Measurements from ENCODE around the gene CABLES1. TPM values are rescaled to one million over a fixed set of nuclear protein-coding genes. Genes with fewer than 3 reads are reported as not detected.

CABLES1 gene
- total and polyA plus RNA-seq, 3 donors from 2014 or later = 6.2 to 15.8 (median 12.0) TPM

DNA sequence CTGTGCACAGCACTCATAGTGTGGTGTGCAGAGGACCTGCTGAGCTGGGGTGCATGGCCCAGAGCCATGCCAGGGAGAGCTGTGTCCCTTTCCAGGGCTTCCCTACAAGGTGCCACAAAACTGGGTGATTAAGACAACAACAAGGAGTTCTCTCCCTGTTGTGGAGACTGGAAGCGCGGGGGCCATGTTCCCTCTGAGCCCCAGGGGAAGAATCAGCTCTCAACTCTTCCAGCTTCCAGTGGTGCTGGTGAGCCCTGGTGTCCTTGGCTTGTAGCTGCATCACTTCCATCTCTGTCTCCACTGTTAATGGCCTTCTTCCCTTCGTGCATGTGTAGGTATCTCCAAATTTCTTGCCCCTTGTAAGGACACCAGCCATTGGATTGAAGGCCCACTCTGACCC lies 73.3 kb downstream of the CABLES1 start:
- Histone ChIP-seq H3K4me3 (no peak overlapping the region), H3K4me1 (peaks cover 7% of the 10 kb centered on the region), H3K9me3 (no peaks in the 10 kb centered on the region), H3K27ac (no peak overlapping the region), H3K36me3 (ENCODE audit: low read depth, missing control alignments) (no peaks in the 10 kb centered on the region), H3K27me3 (no peaks in the 10 kb centered on the region)
- TF ChIP-seq POLR2A (IDR thresholded peaks at IDR 0.05) = no peak
- TF ChIP-seq, protein P1, sequence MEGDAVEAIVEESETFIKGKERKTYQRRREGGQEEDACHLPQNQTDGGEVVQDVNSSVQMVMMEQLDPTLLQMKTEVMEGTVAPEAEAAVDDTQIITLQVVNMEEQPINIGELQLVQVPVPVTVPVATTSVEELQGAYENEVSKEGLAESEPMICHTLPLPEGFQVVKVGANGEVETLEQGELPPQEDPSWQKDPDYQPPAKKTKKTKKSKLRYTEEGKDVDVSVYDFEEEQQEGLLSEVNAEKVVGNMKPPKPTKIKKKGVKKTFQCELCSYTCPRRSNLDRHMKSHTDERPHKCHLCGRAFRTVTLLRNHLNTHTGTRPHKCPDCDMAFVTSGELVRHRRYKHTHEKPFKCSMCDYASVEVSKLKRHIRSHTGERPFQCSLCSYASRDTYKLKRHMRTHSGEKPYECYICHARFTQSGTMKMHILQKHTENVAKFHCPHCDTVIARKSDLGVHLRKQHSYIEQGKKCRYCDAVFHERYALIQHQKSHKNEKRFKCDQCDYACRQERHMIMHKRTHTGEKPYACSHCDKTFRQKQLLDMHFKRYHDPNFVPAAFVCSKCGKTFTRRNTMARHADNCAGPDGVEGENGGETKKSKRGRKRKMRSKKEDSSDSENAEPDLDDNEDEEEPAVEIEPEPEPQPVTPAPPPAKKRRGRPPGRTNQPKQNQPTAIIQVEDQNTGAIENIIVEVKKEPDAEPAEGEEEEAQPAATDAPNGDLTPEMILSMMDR (IDR thresholded peaks at IDR 0.05) = no peak
- intact Hi-C loops (cut with DNase I; ENCODE audit: low total_unique reads) = no loop called here
- WGBS, 2 donors = 96 to 97% methylated on average over 3 of the region's 3 CpGs
- no peak for DNase-seq

DNA sequence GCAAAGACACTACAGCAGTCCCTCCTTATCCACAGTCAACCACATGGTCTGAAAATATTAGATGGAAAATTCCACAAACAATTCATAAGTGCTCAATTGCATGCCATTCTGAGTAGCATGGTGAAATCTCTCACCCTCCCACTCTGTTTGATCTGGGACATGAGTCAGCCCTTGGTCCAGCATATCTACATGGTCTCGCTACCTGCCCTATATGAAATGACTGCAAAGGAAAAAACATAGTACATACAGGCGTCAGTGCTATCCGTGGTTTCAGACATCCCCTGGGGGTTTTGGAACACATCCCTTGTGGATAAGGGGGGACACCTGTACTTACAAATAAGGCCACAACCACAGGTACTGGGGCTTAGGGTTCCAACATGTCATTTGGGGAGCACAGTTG lies 73.7 kb downstream of the CABLES1 start:
- intact Hi-C loops (cut with DNase I; ENCODE audit: low total_unique reads) = no loop called here
- H3K4me1 ChIP-seq = peaks cover 7% of the 10 kb centered on the region
- H3K27me3 ChIP-seq = no peaks in the 10 kb centered on the region
- H3K4me3 ChIP-seq = no peak overlapping the region
- H3K27ac ChIP-seq = no peak overlapping the region
- TF ChIP-seq, protein P1 (IDR thresholded peaks at IDR 0.05) = no peak
- TF ChIP-seq POLR2A (IDR thresholded peaks at IDR 0.05) = no peak
- DNase-seq = no peak
- 97 to 99% methylated on average over 3 of the region's 3 CpGs for WGBS, 2 donors
- H3K9me3 ChIP-seq = no peaks in the 10 kb centered on the region
- no peaks in the 10 kb centered on the region for H3K36me3 ChIP-seq (ENCODE audit: low read depth, missing control alignments)

DNA sequence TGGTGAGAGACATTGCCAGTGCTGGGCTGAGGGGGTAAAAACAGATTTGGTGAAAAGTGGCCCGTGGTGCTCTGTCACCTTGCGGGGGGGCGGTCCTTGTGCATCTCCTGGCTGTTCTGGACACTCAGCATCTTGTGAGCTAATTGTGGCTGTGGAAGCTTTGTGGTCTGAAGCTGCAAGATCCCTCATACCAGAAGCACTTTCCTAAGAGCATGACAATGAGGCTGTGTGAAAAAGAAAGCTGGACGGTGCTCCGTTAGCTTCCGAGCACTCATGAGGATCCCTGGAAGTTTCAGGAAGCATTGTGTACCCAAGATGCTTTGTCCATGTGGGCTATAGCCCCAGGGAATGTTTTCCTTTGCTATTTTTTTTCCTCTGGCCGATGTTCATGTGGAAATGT lies 74.5 kb downstream of the CABLES1 start:
- no peak overlapping the region for H3K4me3 ChIP-seq
- no peak for DNase-seq
- H3K27ac ChIP-seq = no peak overlapping the region
- no peaks in the 10 kb centered on the region for H3K9me3 ChIP-seq
- no peaks in the 10 kb centered on the region for H3K36me3 ChIP-seq (ENCODE audit: low read depth, missing control alignments)
- TF ChIP-seq POLR2A (IDR thresholded peaks at IDR 0.05) = no peak
- TF ChIP-seq, protein P1 (IDR thresholded peaks at IDR 0.05) = no peak
- peaks cover 7% of the 10 kb centered on the region for H3K4me1 ChIP-seq
- WGBS, 2 donors = 76 to 77% methylated on average over 7 of the region's 7 CpGs
- no peaks in the 10 kb centered on the region for H3K27me3 ChIP-seq
- intact Hi-C loops (cut with DNase I; ENCODE audit: low total_unique reads) = no loop called here

DNA sequence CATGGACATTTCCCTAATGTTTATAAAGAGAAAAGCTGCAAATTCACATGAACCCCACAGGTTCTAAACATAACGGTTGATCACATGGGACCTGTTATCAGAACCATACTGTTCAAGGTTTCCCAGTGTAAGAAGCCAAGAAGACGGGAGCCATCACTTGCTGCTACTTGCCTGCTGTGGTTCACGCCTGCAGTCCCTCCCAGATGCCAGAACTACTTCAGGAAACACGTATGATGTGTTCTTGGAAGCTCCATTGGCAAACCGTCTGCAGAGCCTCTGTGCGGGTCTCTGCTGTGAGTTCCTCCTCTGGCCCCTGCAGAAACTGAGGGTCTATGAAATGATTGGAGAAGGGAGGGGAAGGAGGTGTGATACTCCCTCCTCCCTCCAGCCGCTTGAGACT lies 75.2 kb downstream of the CABLES1 start:
- Histone ChIP-seq H3K4me1 (peaks cover 7% of the 10 kb centered on the region), H3K4me3 (no peak overlapping the region), H3K27ac (no peak overlapping the region), H3K9me3 (no peaks in the 10 kb centered on the region), H3K27me3 (no peaks in the 10 kb centered on the region), H3K36me3 (ENCODE audit: low read depth, missing control alignments) (no peaks in the 10 kb centered on the region)
- 57 to 64% methylated on average over 7 of the region's 7 CpGs for WGBS, 2 donors
- intact Hi-C loops (cut with DNase I; ENCODE audit: low total_unique reads) = no loop called here
- TF ChIP-seq, protein P1 (IDR thresholded peaks at IDR 0.05) = no peak
- no peak for DNase-seq

DNA sequence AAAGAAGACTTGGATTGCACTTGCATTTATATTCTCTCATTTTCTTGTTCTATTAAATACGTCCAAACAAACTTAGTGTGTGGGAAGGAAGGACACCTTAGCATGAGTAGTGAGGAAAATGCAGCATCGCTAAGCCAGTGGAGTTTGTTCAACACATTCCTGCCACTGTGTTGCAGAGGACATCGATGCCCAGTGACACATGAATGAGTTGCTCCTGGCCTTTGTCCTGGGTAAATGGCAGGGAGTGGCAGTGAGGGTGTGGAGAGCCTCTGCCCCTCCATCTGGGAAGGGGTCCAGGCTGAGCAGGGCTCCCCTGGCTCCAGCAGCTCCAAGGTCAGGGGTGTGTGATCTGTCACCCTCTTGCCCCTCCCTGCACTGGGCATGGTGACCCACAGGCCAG lies 75.9 kb downstream of the CABLES1 start:
- H3K36me3 ChIP-seq (ENCODE audit: low read depth, missing control alignments) = no peaks in the 10 kb centered on the region
- no peak for TF ChIP-seq POLR2A (IDR thresholded peaks at IDR 0.05)
- TF ChIP-seq, protein P1 (IDR thresholded peaks at IDR 0.05) = no peak
- no peak for DNase-seq
- 69 to 77% methylated on average over 3 of the region's 3 CpGs for WGBS, 2 donors
- no peak overlapping the region for H3K27ac ChIP-seq
- no peaks in the 10 kb centered on the region for H3K27me3 ChIP-seq
- H3K4me1 ChIP-seq = peaks cover 7% of the 10 kb centered on the region
- no peaks in the 10 kb centered on the region for H3K9me3 ChIP-seq
- no peak overlapping the region for H3K4me3 ChIP-seq
- intact Hi-C loops (cut with DNase I; ENCODE audit: low total_unique reads) = no loop called here

All from testis (tissue), 3 donors.